ENCODE measurements around the gene FGF1.

DNA sequence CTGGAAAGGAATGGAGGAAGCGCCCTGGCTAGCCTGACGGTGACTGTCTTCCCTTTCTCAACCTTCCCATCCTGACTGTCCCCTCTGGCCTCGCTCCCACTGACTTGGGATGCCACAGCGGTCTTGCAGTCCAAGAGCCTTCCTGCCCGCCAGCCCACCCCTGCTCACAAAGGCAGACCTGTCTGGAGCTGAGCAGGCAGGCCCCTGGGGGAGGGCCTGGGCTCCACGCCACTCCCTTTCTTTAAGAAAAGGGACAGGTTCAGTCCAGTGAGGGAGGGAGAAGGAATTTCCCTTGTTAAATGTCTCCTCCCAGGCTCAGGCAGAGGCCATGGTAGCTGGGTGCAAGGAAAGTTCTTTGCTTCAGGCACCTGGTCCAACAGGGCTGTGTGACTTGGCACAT, 18.1 kb downstream of the FGF1 start:
- no peak for TF ChIP-seq POLR2A (IDR thresholded peaks at IDR 0.05)
- TF ChIP-seq, protein P1, sequence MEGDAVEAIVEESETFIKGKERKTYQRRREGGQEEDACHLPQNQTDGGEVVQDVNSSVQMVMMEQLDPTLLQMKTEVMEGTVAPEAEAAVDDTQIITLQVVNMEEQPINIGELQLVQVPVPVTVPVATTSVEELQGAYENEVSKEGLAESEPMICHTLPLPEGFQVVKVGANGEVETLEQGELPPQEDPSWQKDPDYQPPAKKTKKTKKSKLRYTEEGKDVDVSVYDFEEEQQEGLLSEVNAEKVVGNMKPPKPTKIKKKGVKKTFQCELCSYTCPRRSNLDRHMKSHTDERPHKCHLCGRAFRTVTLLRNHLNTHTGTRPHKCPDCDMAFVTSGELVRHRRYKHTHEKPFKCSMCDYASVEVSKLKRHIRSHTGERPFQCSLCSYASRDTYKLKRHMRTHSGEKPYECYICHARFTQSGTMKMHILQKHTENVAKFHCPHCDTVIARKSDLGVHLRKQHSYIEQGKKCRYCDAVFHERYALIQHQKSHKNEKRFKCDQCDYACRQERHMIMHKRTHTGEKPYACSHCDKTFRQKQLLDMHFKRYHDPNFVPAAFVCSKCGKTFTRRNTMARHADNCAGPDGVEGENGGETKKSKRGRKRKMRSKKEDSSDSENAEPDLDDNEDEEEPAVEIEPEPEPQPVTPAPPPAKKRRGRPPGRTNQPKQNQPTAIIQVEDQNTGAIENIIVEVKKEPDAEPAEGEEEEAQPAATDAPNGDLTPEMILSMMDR (IDR thresholded peaks at IDR 0.05), result no peak
